ENCODE data around the gene HTR1D.
"Not testable (repeated sequence)": the region's sequence is repeated elsewhere in the genome, so short reads cannot be mapped to it uniquely, and the experiment has no call there.

HTR1D gene

GRCh38 chr1:23216771-23217420, 406 bp downstream of the HTR1D start:
- DNase-seq = peak; percentile 70

GRCh38 chr1:23215751-23216449, 1.4 kb downstream of the HTR1D start:
- no peak for DNase-seq

GRCh38 chr1:23215291-23215690, 2.0 kb downstream of the HTR1D start:
- no peak for DNase-seq

- no peak for DNase-seq
These were observed 2.7 kb downstream of the HTR1D start for GRCh38 chr1:23214640-23215039.

- DNase-seq = no peak
These were observed 5.3 kb downstream of the HTR1D start for GRCh38 chr1:23211955-23212354.

- no peak for DNase-seq
These were observed 6.3 kb downstream of the HTR1D start for GRCh38 chr1:23210963-23211362.

- DNase-seq = no peak
These were observed 6.9 kb downstream of the HTR1D start for GRCh38 chr1:23210351-23210785.

- no peak for DNase-seq
These were observed 7.5 kb downstream of the HTR1D start for GRCh38 chr1:23209770-23210169.

- DNase-seq = no peak
These were observed 8.8 kb downstream of the HTR1D start for GRCh38 chr1:23208527-23208926.

GRCh38 chr1:23207733-23208132, 9.6 kb downstream of the HTR1D start:
- DNase-seq = not testable (repeated sequence)

- DNase-seq = no peak
These were observed 15.0 kb downstream of the HTR1D start for GRCh38 chr1:23202263-23202749.

- no peak for DNase-seq
These were observed 16.4 kb downstream of the HTR1D start for GRCh38 chr1:23200883-23201282.

GRCh38 chr1:23198373-23198772, 18.9 kb downstream of the HTR1D start:
- no peak for DNase-seq

- no peak for DNase-seq
These were observed 20.5 kb downstream of the HTR1D start for GRCh38 chr1:23196627-23197328.

GRCh38 chr1:23194119-23194984, 22.9 kb downstream of the HTR1D start:
- DNase-seq = no peak

GRCh38 chr1:23193391-23194118, 23.7 kb downstream of the HTR1D start:
- DNase-seq = no peak

- DNase-seq = no peak
These were observed 26.1 kb downstream of the HTR1D start for GRCh38 chr1:23191199-23191598.

GRCh38 chr1:23188936-23189452, 28.3 kb downstream of the HTR1D start:
- not testable (repeated sequence) for DNase-seq

- no peak for DNase-seq
These were observed 28.8 kb downstream of the HTR1D start for GRCh38 chr1:23188434-23188884.

GRCh38 chr1:23187637-23188036, 29.7 kb downstream of the HTR1D start:
- DNase-seq = no peak

- DNase-seq = no peak
These were observed 31.9 kb downstream of the HTR1D start for GRCh38 chr1:23185381-23185780.

All from activated effector memory CD4-positive, alpha-beta T cell treated with anti-CD3 and anti-CD28 coated beads, Interleukin-2, amount 50 U/mL, for 16 hours (primary cell).